ENCODE measurements around the gene STK11. TPM values are rescaled to one million over a fixed set of nuclear protein-coding genes. Genes with fewer than 3 reads are reported as not detected.
"Not testable (repeated sequence)": the region's sequence is repeated elsewhere in the genome, so short reads cannot be mapped to it uniquely, and the experiment has no call there.

Gene STK11
- total RNA-seq, 2 experiments from 2014 or later: 66.4 to 74.3 TPM

DNA sequence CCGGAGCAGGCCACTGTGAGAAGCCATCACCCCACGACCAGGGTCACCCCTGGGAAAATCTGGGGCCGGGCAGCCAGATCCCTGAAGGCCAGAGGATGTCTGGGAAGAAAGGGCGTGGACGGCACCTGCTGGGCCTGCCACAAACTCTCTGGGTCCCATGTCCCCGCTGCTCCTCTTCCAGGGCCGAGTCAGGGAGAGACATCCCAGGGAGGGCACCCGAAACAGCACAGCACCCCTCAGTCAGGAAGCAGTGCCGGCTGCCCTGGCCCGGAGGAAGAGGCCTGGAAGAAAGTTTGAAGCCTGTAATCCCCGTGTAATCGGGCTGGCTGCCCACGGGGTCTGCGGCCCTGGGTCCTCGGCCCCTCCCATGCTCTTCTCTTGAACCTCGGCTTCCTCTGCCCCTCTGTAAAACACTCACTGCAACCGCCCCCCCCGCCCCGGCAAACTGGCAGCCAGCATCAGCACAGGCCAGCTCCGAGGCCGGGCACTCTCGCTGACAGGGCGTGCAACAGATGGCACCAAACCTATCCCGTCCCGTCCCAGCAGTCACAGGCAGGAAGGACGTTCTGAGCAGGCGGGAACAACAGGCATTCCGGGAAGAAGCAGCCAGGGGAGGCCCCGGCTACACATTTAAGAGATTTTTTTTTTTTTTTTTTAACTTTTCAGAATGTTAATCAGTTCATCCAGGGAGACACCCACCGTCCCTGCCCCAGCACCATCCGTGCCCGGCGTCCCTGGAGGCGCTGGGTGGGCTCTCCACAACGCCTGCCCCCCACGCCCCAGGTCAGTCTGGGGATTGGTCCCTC lies 33.0 kb upstream of the STK11 start:
- POLR2A ChIA-PET: no interaction called here
- CTCF ChIA-PET: no interaction called here
- H3K27me3 Mint-ChIP-seq: no peaks in the 10 kb centered on the region
- H3K9me3 Mint-ChIP-seq: no peaks in the 10 kb centered on the region
- intact Hi-C loops (cut with micrococcal nuclease): no loop called here
- peak overlapping the region; percentile 65 for H3K27ac Mint-ChIP-seq
- peak overlapping the region; percentile 89 for H3K4me3 Mint-ChIP-seq
- no peak for DNase-seq
- H3K4me1 Mint-ChIP-seq (ENCODE audit: low read depth): peaks cover 35% of the 10 kb centered on the region
- H3K36me3 Mint-ChIP-seq: peaks cover 10% of the 10 kb centered on the region

DNA sequence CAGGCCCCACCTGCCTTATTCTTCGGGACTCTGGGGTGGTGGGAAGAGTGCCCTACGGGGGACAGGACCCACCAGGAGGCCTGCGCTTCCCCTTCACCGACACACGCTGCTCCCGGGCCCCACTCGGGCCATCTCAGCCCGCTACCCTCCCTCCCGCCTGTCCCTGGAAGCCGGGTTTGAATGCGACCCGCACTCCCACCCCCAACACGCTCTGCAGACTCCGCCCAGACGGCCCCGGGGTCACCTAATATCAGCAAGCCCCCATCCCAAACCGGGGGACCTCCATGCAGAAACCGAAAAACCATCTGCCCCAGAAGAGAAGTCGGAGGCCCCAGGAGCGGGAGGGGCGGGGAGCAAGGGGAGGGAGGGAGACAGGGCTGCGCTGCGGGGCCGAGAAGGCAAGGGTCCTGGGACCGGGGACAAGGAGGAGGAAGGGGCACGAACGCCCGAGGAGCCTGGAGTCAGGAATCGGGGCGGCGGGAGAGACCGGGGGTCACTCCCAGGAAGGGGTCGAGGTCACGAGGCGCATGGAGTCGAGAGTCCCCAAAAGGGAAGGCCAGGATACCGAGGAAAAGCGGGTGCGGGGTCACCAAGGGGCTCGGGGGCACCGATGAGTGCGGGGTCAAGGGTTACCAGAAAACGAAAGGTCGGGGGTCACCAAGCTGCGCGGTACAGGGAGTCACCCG lies 32.3 kb upstream of the STK11 start:
- DNase-seq: no peak
- H3K4me3 Mint-ChIP-seq: peak overlapping the region; percentile 89
- H3K9me3 Mint-ChIP-seq: no peaks in the 10 kb centered on the region
- intact Hi-C loops (cut with micrococcal nuclease): no loop called here
- ChIA-PET CTCF (no interaction called here), POLR2A (interaction anchor here (0.6 kb wide), 1 partner anchor 41 kb away, joined by 3 read pairs; no protein-coding TSS in a partner anchor)
- H3K36me3 Mint-ChIP-seq: peaks cover 10% of the 10 kb centered on the region
- peaks cover 35% of the 10 kb centered on the region for H3K4me1 Mint-ChIP-seq (ENCODE audit: low read depth)
- H3K27ac Mint-ChIP-seq: peak overlapping the region; percentile 92
- no peaks in the 10 kb centered on the region for H3K27me3 Mint-ChIP-seq

GRCh38 chr19:1173845-1174809 lies 31.5 kb upstream of the STK11 start, which contains the start of gene SBNO2:
Gene SBNO2 (minus strand): TSS chr19:1174268. CDS start chr19:1154276, 19,992 bp downstream.
- Mint-ChIP-seq H3K9me3 (no peaks in the 10 kb centered on the region), H3K27me3 (no peaks in the 10 kb centered on the region), H3K4me3 (peak within 1 kb of the TSS; percentile 89), H3K36me3 (peaks cover 10% of the 10 kb centered on the region), H3K4me1 (ENCODE audit: low read depth) (peaks cover 32% of the 10 kb centered on the region), H3K27ac (peak within 1 kb of the TSS; percentile 92)
- CTCF ChIA-PET: interaction anchor here (0.6 kb wide), 1 partner anchor 41 kb away, joined by 6 read pairs; no protein-coding TSS in a partner anchor
- POLR2A ChIA-PET: interaction anchor here (0.6 to 1.8 kb wide), 3 partner anchors 18 to 95 kb away, joined by 3 to 4 read pairs (median 3); partner anchors contain the start of gene CIRBP
- intact Hi-C loops (cut with micrococcal nuclease): loop anchor here (1.0 kb wide), 1 partner anchor 42 kb away; no protein-coding TSS in a partner anchor
- peak; percentile 96 for DNase-seq

- peaks cover 2% of the 10 kb centered on the region for H3K27me3 Mint-ChIP-seq
- no peak overlapping the region for H3K4me3 Mint-ChIP-seq
- intact Hi-C loops (cut with micrococcal nuclease): no loop called here
- ChIA-PET CTCF (no interaction called here), POLR2A (no interaction called here)
- peaks cover 25% of the 10 kb centered on the region for H3K4me1 Mint-ChIP-seq (ENCODE audit: low read depth)
- H3K27ac Mint-ChIP-seq: no peak overlapping the region
- H3K9me3 Mint-ChIP-seq: no peaks in the 10 kb centered on the region
- H3K36me3 Mint-ChIP-seq: peaks cover 2% of the 10 kb centered on the region
- no peak for DNase-seq
These were observed 28.1 kb upstream of the STK11 start for GRCh38 chr19:1177322-1178114.

DNA sequence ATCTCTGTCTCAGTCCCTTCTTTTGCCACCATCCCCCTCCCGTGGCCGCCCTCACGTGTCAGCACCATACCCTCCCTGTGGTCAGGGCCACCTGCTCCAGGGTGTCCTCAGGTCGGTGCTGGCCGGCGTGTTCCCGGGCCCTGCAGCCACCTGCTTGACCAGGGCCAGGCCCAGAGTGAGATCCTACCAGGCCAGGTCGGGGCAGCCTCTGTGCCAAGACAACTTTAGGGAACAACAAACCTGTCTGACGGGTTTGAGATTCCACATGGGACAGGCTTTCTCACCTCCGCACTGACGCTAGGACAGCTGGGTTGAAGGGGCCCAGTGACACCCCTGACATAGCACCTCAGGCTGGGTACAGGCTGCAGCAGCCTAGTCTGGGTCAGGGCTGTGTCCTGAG lies 24.0 kb upstream of the STK11 start:
- peaks cover 13% of the 10 kb centered on the region for H3K4me1 Mint-ChIP-seq (ENCODE audit: low read depth)
- intact Hi-C loops (cut with micrococcal nuclease): no loop called here
- ChIA-PET CTCF (no interaction called here), POLR2A (no interaction called here)
- peak overlapping the region; percentile 1 for H3K27ac Mint-ChIP-seq
- peaks cover 2% of the 10 kb centered on the region for H3K27me3 Mint-ChIP-seq
- DNase-seq: no peak
- no peaks in the 10 kb centered on the region for H3K9me3 Mint-ChIP-seq
- no peaks in the 10 kb centered on the region for H3K36me3 Mint-ChIP-seq
- no peak overlapping the region for H3K4me3 Mint-ChIP-seq

DNA sequence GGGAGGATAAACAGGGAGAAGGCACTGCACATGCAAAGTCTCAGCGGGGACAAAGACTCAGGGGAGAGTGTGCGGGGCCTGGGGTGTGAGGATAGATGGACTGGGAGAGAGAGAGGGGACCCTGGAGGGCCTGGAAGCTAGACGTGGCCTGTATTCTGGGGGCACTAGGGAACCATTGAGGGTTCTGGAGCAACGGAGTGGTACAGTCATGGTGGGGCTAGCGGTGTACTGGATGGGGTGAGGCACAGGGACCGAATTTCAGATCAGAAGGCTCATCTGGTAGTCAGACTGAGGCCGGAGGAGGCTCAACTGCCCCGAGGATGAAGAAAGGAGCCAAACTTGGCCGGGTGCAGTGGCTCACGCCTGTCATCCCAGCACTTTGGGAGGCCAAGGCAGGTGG lies 23.5 kb upstream of the STK11 start:
- Mint-ChIP-seq H3K27me3 (peaks cover 2% of the 10 kb centered on the region), H3K36me3 (no peaks in the 10 kb centered on the region), H3K4me1 (ENCODE audit: low read depth) (peaks cover 13% of the 10 kb centered on the region), H3K9me3 (no peaks in the 10 kb centered on the region), H3K4me3 (no peak overlapping the region), H3K27ac (no peak overlapping the region)
- ChIA-PET POLR2A (no interaction called here), CTCF (no interaction called here)
- intact Hi-C loops (cut with micrococcal nuclease): no loop called here
- no peak for DNase-seq

DNA sequence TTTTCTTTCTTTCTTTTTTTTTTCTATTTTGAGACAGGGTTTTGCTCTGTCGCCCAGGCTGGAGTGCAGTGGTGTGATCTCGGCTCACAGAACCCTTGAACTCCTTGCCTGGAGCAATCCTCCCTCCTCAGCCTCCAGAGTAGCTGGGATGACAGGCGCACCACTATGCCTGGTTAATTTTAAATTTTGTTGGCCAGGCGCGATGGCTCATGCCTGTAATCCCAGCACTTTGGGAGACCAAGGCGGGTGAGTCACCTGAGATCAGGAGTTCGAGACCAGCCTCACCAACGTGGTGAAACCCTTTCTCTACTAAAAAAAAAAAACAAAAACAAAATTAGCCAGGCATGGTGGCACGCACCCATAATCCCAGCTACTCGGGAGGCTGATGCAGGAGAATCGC lies 22.9 kb upstream of the STK11 start:
- Mint-ChIP-seq H3K36me3 (no peaks in the 10 kb centered on the region), H3K9me3 (no peaks in the 10 kb centered on the region), H3K4me3 (no peak overlapping the region), H3K27me3 (peaks cover 2% of the 10 kb centered on the region), H3K4me1 (ENCODE audit: low read depth) (peaks cover 13% of the 10 kb centered on the region), H3K27ac (no peak overlapping the region)
- DNase-seq: no peak
- ChIA-PET CTCF (no interaction called here), POLR2A (no interaction called here)
- intact Hi-C loops (cut with micrococcal nuclease): no loop called here

- Mint-ChIP-seq H3K27ac (no peak overlapping the region), H3K4me1 (ENCODE audit: low read depth) (peaks cover 13% of the 10 kb centered on the region), H3K4me3 (no peak overlapping the region), H3K9me3 (no peaks in the 10 kb centered on the region), H3K27me3 (peaks cover 2% of the 10 kb centered on the region), H3K36me3 (no peaks in the 10 kb centered on the region)
- ChIA-PET POLR2A (no interaction called here), CTCF (no interaction called here)
- DNase-seq: no peak
- intact Hi-C loops (cut with micrococcal nuclease): no loop called here
These were observed 21.9 kb upstream of the STK11 start for GRCh38 chr19:1183543-1184172.

GRCh38 chr19:1189419-1189818 lies 16.2 kb upstream of the STK11 start:
- H3K9me3 Mint-ChIP-seq: no peaks in the 10 kb centered on the region
- H3K27ac Mint-ChIP-seq: peak overlapping the region; percentile 66
- H3K36me3 Mint-ChIP-seq: no peaks in the 10 kb centered on the region
- peak overlapping the region; percentile 24 for H3K4me3 Mint-ChIP-seq
- CTCF ChIA-PET: interaction anchor here (0.9 to 1.2 kb wide), 2 partner anchors 76 to 150 kb away, joined by 3 read pairs; partner anchors contain the start of gene ABCA7
- POLR2A ChIA-PET: no interaction called here
- intact Hi-C loops (cut with micrococcal nuclease): no loop called here
- peaks cover 25% of the 10 kb centered on the region for H3K4me1 Mint-ChIP-seq (ENCODE audit: low read depth)
- H3K27me3 Mint-ChIP-seq: no peaks in the 10 kb centered on the region
- peak; percentile 86 for DNase-seq

GRCh38 chr19:1199531-1199930 lies 6.0 kb upstream of the STK11 start:
- peaks cover 13% of the 10 kb centered on the region for H3K4me1 Mint-ChIP-seq (ENCODE audit: low read depth)
- no peaks in the 10 kb centered on the region for H3K9me3 Mint-ChIP-seq

GRCh38 chr19:1200614-1201013 lies 5.0 kb upstream of the STK11 start:
- ChIA-PET POLR2A (interaction anchor here (1.2 kb wide), 1 partner anchor 67 kb away, joined by 3 read pairs; no protein-coding TSS in a partner anchor), CTCF (interaction anchor here (0.6 to 1.3 kb wide), 2 partner anchors 12 to 40 kb away, joined by 3 to 8 read pairs; no protein-coding TSS in a partner anchor)
- H3K27ac Mint-ChIP-seq: not testable (repeated sequence)

More at GRCh38 chr19:1199531-1199930, 6.0 kb upstream of the STK11 start:
- Mint-ChIP-seq H3K36me3 (no peaks in the 10 kb centered on the region), H3K27me3 (no peaks in the 10 kb centered on the region), H3K4me3 (no peak overlapping the region), H3K27ac (no peak overlapping the region)
- POLR2A ChIA-PET: no interaction called here
- CTCF ChIA-PET: interaction anchor here (0.8 to 1.3 kb wide), 2 partner anchors 41 to 86 kb away, joined by 3 to 8 read pairs; no protein-coding TSS in a partner anchor
- no peak for DNase-seq
- intact Hi-C loops (cut with micrococcal nuclease): no loop called here

More at GRCh38 chr19:1200614-1201013, 5.0 kb upstream of the STK11 start:
- DNase-seq; H3K4me3 Mint-ChIP-seq; H3K27me3 Mint-ChIP-seq; intact Hi-C loops (cut with micrococcal nuclease); H3K9me3 Mint-ChIP-seq; H3K36me3 Mint-ChIP-seq: not testable (repeated sequence)
- peaks cover 13% of the 10 kb centered on the region for H3K4me1 Mint-ChIP-seq (ENCODE audit: low read depth)
